Measurements from ENCODE around the gene CPB2. TPM values are rescaled to one million over a fixed set of nuclear protein-coding genes. Genes with fewer than 3 reads are reported as not detected.

The CPB2 gene
- total RNA-seq, 1 donor from 2014 or later = under 0.01 TPM

DNA sequence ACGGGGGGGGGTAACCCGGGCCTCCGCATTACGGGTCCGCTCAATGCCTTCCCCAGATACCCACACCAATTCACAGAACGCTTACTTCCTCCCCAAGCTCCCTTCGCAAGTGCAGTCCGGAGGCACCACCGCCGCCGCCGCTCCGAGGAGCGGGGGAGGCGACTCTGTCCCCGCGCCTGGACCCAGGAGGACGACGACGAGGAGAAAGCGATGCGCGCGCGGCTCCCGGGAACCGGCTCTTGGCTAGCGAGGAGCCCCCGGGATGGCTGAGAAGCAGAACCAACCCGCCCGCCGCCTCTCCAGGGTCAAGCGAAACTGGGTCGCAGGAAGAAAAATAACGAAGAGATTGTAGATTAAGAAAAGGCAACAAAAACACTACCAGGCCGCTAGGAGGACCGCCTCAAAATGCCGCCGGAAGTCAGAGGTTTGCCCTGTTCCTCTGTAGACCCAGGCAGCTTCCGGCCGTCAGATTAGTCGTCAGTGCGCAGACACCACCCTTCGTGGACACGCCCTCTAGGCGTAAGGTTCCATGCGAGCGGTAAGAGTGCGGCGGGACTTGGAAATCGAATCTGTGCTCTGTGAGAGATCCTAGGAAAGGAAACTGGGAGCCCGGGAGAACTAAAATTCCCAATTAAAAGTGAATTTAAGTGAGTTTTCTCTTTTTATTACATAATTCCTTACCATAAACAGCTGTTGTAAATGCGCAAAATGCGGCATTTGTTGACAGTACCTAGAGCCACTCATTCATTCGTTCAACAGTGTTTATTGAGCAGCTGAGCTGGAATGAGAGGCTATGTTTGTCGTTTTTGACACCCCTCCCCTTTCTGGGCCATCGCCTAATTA is 52.3 kb downstream of the CPB2 start, which contains the start of gene ZC3H13:
TSS of gene ZC3H13 (minus strand) at position 428 of the 843 bp plus-strand sequence. CDS start 7,239 bp downstream, outside the sequence.
- DNase-seq (ENCODE audit: low read depth in 2 of 2) = peak; percentile 91 to 97

GRCh38 chr13:46051968-46052318 is 52.9 kb downstream of the CPB2 start:
- no peak for DNase-seq (ENCODE audit: low read depth in 2 of 2)

DNA sequence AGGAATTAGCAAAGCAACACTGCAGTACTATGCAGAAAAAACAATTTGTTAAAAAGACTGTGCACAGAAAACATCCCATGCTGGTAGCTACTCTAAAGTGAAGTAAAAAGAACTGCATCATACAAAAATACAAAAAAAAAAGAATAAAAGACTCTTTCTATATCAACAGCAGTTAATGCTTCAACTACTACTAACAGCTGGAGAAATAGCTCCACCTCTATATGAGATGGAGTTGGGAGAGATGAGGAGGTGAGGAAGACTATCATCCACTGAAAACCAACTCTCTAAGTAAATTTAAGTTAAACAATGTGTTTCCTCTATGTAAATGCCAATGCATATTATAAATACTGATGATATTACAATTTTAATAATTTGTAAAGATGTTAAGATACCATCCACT is 54.1 kb downstream of the CPB2 start:
- no peak for DNase-seq (ENCODE audit: low read depth in 2 of 2)

DNA sequence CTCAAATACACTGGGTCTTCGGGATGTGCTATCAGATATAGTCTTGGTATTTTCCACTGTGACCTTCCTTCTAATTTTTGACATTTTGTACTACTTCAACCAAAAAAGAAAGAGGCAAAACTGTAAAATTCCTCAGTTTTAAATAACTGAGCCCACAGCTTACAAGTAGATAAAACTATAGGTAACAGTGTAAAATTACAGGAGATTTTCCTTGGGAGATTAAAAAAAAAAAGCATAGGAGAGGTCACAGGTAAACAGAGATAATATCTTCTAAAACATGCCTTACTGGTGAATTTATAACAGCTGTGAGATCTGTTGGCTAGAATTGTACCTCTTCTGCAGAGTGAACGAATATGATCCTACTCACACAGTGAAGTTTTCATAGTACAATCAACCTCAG is 59.4 kb downstream of the CPB2 start:
- no peak for DNase-seq (ENCODE audit: low read depth in 2 of 2)

DNA sequence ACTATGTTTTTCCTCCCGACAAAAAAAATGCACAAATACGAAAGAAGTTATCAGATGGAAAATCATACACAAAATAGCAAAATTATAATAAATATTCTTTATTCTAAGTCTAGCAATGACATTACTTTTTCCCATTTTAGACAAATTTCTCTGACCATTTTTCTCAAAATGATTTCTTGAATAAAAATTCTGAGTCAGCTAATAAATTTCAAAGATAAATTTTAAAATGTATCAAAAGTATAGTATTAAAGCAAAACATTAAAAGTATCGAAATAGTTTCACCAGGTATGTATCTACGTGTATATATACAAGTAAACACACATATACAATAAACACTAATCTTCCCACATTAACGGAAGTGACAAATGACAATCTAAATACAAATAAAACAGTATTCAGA is 61.2 kb downstream of the CPB2 start:
- DNase-seq (ENCODE audit: low read depth in 2 of 2) = no peak

GRCh38 chr13:46041419-46041839 is 63.4 kb downstream of the CPB2 start:
- no peak for DNase-seq (ENCODE audit: low read depth in 2 of 2)

GRCh38 chr13:46040763-46041162 is 64.1 kb downstream of the CPB2 start:
- DNase-seq (ENCODE audit: low read depth in 2 of 2) = no peak

DNA sequence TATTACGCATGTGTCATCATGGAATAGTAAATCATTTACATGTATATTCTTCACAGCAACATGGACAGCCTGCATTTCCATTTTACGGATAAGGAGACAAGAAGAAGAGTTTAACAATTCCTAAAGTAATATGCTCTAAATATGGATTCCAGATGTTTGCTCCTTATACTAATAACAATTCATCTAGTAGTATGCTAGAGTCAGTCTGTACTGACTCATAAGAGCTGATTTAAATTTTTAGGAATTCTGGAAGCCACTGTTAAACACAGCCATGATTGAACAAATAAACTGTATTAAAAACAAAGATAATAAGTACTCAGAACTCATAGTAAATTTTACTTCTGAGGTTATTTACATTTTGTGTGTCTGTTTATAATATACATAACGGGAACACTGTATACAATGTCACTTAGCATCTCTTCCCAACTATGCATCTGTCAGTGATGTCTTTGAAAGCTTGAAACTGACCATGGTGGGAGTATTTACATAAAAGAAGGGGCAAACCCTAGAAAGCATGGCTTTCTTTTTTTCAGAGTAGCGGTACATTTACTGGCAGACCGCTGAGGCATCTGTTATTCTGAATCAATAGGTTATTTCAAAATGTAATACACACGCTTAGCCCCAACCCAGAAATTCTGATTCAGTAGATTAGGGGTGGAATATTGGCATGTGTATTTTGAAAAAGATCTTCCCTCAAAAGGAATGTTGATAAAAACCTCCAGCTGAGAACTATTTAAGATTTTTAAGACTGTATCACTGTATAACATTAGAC is 65.2 kb downstream of the CPB2 start:
- DNase-seq (ENCODE audit: low read depth in 2 of 2) = no peak

DNA sequence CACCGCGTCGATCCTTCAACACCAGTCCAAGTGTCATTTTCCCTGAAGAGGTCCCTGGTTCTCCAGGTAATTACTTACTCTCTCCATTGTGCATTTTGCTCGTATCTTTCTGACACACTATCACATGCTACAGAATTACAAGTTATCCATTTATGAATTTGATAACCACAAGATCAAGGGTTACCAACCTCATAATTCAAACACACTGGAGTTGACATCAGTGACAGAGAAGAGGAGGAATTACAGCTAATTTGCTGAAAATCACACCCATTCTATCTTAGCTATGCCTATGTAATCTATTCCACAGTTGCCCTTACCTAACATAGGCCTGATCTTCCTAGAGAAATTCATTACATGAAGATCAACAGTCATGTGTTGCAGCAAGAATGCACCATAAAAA is 66.5 kb downstream of the CPB2 start:
- no peak for DNase-seq (ENCODE audit: low read depth in 2 of 2)

DNA sequence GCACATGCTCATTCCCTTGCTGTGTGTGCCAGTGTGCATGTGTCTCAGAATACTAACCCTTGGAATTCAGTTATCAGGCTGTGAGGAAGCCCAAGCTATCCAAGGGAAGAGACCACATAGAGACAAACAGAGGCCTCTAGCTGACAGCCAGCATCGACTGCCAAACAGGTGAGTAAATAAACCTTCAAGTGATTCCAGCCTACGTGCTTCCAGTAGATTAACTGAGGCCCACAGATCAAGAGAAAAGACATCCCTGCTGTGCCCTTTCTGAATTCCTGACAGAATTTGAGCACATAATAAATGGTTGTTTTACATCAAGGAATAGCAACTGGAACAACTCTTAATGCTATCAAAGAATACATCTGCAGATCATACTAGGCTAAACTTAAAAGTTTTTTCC is 69.8 kb downstream of the CPB2 start:
- no peak for DNase-seq (ENCODE audit: low read depth in 2 of 2)

- no peak for DNase-seq (ENCODE audit: low read depth in 2 of 2)
Observed at GRCh38 chr13:46032341-46032740, 72.5 kb downstream of the CPB2 start.

DNA sequence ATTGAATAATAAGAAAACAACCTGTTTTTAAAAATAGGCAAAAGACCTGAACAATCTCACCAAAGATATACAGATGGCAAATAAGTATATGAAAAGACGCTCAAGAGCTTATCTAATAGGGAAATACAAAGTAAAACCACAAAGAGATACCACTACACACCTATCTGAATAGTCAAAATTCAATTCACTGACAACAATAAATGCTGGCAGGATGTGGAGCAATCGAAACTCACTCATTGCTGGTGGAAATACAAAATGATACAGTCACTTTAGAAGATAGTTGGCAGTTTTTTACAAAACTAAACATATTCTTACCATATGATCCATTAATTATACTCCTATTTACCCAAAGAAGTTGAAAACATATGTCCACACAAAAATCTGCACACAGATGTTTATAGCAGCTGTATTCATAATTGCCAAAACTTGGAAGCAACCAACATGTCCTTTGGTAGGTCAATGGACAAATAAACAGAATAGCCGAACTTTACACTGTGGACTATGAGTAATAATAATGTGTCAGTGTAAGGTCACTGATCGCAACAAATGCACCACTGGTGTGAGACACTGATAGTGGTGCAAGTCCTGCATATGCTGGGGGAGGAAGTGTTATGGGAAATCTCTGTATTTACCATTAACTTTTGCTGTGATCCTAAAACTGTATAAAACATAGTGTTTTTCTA is 73.1 kb downstream of the CPB2 start:
- no peak for DNase-seq (ENCODE audit: low read depth in 2 of 2)

DNA sequence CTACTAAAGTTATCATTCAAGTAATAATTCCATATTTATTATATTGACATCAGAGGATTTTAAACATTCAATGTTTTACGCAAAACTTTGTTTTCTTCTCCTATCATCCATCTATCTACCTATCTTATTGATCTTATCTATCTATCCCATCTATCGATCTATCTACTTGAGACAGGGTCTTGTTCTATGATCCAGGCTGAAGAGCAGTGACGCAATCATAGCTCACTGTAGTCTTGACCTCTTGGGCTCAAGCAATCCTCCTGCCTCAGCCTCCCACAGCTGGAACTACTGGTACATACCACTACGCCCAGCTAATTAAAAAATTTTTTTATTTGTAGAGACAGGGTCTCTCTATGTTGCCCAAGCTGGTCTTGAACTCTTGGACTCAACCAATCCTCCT is 79.7 kb downstream of the CPB2 start:
- DNase-seq (ENCODE audit: low read depth in 2 of 2) = no peak

- no peak for DNase-seq (ENCODE audit: low read depth in 2 of 2)
Observed at GRCh38 chr13:46022481-46022880, 82.4 kb downstream of the CPB2 start.

- DNase-seq (ENCODE audit: low read depth in 2 of 2) = no peak
Observed at GRCh38 chr13:46016216-46016615, 88.6 kb downstream of the CPB2 start.

- no peak for DNase-seq (ENCODE audit: low read depth in 2 of 2)
Observed at GRCh38 chr13:46015366-46015765, 89.5 kb downstream of the CPB2 start.

DNA sequence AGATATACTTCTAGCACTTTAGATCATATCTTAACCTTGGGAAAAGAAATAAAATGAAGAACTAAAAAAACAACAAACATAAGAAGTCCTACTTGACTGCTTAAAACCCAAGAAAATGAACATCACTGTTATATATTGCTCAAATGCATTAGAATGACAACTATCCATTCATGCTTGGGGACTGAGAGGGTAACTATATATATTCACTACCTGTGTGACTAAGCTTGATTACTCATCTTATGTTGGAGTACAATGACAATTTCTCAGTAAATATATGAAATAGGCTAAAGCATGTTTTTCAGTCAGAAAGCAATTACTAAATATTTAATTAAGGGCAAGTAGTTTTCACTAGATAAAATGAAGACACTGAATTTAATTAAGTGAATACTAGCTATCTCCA is 92.4 kb downstream of the CPB2 start:
- no peak for DNase-seq (ENCODE audit: low read depth in 2 of 2)

- no peak for DNase-seq (ENCODE audit: low read depth in 2 of 2)
Observed at GRCh38 chr13:46010148-46010547, 94.7 kb downstream of the CPB2 start.

DNA sequence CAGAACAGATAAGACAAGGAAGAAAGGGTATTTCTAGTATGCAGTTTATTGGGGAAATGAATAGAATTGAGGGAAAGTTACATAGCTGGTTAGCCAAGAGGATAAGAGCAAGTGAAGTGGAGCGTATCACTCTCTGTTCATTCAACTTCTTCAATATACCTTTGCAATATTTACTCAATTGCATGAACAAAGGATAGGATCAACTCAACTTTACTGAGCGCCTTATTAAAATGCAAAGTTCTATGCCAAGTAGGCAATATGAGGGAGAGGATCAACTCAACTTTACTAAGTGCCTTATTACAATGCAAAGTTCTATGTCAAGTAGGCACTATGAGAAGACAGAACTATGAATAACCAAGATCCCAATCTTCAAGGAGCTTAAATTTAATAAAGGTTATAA is 96.2 kb downstream of the CPB2 start:
- DNase-seq (ENCODE audit: low read depth in 2 of 2) = no peak

DNA sequence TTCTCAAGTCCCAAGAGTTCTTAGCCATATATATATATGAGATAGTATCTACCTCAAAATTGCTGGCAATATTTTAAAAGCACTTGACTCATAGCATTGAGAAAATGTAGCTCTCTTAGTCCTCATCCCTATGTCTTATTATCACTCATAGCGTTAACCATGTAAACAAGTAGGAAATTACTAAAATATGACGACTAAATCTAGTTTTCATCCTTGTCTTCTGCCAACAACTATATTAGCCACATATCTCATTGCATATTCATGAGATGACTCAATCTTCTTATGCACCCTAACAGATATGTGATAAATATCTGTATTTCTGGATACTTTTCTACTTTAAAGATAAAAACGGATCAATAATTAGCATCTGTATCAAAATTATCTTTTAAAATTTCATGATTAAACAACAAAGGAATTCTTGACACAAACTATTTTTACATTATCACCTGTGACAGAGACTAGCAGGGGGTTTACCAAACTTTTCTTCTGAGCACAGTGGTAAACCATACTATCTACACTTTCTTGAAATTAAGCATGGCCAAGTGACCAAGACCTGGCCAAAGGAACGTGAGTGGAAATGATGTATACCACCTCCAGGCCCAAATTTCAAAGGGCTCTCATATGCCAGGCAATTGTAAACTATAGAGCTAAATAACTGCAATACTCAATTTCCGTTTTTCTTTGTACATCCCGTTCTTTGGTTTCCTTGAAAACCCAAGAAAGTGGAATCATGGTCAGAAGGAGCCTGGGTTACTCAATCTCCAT is 98.0 kb downstream of the CPB2 start:
- no peak for DNase-seq (ENCODE audit: low read depth in 2 of 2)

DNA sequence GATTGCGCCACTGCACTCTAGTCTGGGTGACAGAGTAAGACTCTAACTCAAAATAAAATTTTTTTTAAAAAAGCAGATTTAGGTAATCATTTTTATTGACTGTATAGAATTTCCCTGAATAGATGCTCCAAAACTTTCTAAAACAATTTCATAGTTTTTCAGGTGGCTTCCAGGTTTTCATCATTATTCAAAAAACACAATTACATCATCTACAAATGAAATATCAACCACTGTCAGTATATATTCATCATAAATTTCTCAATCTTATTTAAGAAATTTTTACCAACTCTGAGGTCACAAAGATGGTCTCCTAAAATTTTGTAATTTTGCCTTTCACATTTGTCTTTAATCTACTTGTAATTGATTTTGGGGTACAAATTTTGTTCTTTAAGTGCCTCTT is 100.3 kb downstream of the CPB2 start:
- no peak for DNase-seq (ENCODE audit: low read depth in 2 of 2)

Data from dermis microvascular lymphatic vessel endothelial cell (primary cell).